Glomerular visceral epithelial cell (primary cell): Measurements from ENCODE around the gene TMEM108.
"Not testable (repeated sequence)": the region's sequence is repeated elsewhere in the genome, so short reads cannot be mapped to it uniquely, and the experiment has no call there.

ENCODE experiments used
- DNase-seq: peaks from one replicate; pipeline ENCODE4 v3.0.0-alpha.2; 2016; ENCODE audit errors: extremely low spot score

TMEM108 gene

GRCh38 chr3:133038089-133038730 lies at the start of gene TMEM108:
TSS of gene TMEM108 (plus strand) at chr3:133038391.
- DNase-seq = no peak

DNA sequence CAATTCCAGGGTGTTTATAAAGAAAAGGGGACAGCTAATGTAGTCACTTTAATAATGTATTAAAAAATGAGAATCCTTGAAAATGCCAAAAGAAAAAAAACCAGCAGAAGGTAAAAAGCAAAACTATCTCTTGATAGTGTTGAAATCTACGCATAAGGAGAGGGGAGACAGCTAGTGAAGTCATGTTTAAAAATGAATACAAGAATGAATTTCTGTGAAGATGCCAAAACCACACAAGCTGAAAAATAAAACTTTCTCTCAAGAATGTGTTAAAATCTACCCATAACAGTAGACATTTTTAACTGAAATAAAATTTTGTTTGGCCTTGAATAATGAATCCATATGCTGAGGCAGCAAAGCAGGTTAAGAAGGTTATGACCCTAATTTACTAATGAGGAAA lies 42.2 kb upstream of the TMEM108 start:
- DNase-seq = no peak

DNA sequence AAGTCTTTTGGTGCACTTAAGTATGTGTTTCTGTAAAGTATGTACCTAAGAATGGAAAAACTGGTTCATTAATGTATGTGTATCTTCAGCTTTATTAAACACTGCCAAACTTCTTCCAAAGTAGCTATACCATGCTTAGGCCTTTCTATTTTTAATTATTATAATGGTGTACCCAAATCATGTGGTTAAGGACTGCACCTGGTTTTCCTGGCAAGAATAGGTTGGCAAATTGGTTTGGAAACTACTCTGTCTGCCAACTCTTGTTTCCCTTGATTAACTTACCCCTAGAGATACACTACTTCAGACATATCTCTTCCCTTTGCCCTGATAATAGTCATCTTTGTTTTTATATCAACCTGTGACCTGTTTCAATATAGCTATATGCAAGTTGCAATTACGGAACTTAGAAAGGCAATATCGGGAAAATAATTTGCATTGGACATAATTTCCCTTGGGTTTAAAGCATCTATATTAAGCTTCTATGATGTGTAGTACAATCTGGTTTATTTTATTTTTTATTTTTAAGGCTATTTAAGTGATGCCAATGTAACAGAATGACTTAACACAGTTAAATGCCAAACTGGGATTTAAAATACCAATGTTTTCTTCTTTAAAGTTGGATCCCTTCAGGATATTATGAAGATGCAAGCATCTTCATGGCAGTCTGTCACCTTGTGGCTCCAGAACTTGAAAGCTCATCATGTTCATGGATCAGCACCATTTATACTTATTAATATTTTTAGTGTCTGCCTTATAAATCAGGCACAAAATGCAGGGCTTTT lies 40.6 kb upstream of the TMEM108 start:
- no peak for DNase-seq

DNA sequence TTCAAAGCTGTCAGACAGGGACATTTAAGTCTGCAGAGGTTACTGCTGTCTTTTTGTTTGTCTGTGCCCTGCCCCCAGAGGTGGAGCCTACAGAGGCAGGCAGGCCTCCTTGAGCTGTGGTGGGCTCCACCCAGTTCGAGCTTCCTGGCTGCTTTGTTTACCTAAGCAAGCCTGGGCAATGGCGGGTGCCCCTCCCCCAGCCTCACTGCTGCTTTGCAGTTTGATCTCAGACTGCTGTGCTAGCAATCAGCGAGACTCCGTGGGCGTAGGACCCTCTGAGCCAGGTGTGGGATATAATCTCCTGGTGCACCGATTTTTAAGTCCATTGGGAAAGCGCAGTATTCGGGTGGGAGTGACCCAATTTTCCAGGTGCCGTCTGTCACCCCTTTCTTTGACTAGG lies 33.2 kb upstream of the TMEM108 start:
- DNase-seq = not testable (repeated sequence)

- DNase-seq = no peak
These were observed 30.6 kb upstream of the TMEM108 start for GRCh38 chr3:133007601-133008000.

GRCh38 chr3:133014325-133014724 lies 23.9 kb upstream of the TMEM108 start:
- DNase-seq = no peak

- DNase-seq = not testable (repeated sequence)
These were observed 22.6 kb upstream of the TMEM108 start for GRCh38 chr3:133015573-133015972.

- no peak for DNase-seq
These were observed 21.3 kb upstream of the TMEM108 start for GRCh38 chr3:133016838-133017309.

GRCh38 chr3:133018921-133019320 lies 19.3 kb upstream of the TMEM108 start:
- no peak for DNase-seq

DNA sequence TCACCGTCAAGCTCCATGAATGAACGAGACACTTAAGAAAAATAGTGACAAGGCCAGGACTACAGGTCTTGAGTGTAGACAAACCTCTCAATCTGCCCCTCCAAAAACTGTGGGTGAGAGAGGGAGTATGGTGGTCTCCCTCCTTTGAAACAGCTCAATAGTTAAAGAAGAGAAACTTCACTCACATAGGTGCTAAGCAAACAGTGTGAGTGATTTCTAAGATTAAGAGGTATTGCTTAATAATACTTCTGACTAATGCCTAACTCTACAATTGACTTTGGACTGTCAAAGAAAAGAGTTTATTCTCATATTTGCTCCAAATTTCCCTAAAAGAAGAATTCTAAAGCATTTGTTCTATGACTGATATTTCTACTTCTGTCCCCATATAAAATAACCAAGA lies 17.0 kb upstream of the TMEM108 start:
- DNase-seq = no peak

- no peak for DNase-seq
These were observed 14.8 kb upstream of the TMEM108 start for GRCh38 chr3:133023362-133023761.

DNA sequence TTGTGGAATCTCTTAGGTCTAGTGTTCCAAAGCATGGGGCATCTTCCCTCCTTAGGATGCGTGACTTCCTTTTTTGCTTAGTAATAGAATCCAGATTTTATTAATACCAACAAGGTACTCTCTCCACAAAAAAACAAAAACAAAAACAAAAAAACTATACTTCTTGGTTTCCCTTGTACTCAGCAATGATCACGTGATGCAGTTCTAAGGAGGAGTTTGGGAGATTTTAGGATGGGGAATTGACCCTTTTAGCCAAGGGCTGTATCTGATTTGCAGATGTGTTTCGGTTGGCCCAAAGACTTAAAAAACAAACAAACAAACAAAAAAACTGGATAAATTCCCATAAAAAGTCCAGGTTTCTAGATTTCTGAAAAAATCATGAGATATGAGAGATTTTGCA lies 12.6 kb upstream of the TMEM108 start:
- DNase-seq = no peak

DNA sequence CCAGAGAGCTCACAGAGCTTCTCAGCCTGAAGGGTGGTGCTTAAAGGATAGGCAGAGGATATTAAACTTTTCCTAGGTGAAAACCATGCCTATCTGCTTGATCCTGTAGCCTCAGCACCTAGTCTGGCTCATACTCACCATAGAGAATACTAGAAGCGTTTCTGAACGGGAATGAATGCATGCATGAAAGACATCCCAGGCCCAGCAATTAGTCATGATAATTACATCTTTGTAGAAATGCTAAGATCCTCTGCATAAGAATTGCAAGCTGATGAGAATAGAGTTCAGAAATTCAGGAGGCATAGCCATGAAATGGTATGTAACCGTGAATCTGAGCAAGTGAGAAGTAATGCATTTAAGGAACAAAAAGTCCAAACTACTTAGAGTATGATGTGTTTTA lies 5.9 kb upstream of the TMEM108 start:
- DNase-seq = no peak

- DNase-seq = no peak
These were observed 755 bp upstream of the TMEM108 start for GRCh38 chr3:133037436-133037835.

GRCh38 chr3:133038731-133039375 lies 662 bp downstream of the TMEM108 start:
- DNase-seq = no peak

DNA sequence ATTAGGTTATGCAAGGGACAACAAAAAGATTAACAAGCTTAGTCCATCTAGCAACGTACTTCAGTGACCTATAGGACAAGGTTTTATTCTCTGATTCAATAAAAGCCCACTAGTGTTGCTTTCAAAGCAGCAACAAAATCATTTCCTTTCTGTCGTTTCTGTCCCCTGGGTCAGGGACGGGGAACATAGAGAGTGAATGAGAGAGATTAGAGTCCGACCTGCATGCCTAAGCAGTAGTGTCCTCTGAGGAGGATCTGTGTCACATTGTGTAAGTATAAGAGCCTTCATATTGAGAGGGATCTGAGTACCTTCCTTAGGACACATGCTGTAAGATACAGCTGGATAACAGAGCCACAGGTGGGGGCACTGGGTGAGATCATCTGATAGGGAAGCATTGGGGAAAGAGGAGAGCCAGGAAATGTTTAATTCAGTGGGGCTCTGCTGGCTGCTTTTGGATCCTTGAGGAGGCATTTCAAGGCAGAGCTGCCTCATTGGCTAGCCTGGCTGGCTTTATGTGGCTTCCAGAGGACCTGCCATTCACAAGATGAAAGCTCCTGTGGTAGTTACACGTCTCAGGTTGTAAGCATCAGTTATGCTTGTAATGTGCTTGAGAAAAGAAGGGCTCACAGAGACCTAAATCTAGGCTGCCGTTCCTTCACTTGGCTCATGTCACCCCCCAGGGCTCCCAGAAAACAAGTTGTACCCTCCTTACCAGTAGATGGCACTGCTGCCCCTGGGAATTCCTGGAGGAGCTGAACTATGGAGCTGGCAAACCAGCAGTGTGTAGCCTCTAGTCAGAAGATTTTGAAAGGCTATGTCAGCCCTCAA lies 2.7 kb downstream of the TMEM108 start:
- DNase-seq = peak; percentile 62

DNA sequence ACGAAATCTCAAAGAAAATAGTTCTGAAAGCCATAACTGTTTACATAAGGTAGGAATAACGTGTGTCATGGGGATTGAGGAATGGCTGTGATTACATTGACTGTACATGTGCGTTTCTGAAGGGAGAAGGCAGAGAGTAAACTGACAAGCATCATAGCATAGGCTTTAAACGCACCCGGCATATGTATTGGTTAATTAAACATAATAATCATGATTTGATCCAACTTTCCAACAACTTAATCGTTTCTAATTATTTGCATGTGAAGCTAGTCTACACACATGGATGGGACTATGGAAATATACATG lies 3.3 kb downstream of the TMEM108 start:
- no peak for DNase-seq

DNA sequence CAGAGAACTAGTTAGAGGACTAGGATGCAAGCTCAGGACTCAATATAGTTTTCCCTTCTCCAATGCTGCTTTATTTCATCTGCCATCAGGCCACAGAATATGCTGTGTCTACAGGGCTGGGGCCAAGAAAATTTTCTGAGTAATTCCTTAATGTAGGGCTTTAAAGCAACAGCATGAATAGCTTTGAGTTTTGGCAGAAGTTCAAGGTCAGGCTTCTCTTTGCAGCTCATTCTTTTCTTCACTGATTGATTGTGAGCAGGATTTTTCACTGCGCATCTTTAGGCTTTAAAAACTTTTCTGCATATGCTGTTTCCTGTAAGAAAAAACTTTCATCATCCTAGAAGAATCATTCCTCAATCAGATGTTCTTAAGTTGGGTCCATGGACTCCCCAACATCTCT lies 4.6 kb downstream of the TMEM108 start:
- DNase-seq = no peak

DNA sequence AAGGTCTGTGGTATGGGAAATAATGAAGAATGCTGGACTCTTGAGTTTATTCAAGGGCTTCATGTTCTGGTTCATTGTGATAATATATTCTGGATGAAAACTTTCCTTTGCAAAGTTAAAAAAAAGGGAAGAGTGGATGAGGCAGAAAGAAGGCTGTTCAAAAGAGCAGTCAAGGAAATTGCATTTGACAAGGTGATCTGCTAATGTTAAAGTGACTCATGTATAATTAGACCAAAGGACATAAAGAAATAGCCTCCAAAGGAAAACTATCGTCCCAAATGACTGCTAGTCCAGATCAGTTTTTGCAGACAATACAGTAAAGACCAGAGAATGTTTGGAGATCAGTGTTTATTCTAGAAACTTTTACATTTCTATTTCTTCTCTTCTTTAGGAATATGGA lies 9.8 kb downstream of the TMEM108 start:
- no peak for DNase-seq

GRCh38 chr3:133049491-133049890 lies 11.3 kb downstream of the TMEM108 start:
- DNase-seq = no peak

- DNase-seq = no peak
These were observed 12.7 kb downstream of the TMEM108 start for GRCh38 chr3:133050891-133051290.

DNA sequence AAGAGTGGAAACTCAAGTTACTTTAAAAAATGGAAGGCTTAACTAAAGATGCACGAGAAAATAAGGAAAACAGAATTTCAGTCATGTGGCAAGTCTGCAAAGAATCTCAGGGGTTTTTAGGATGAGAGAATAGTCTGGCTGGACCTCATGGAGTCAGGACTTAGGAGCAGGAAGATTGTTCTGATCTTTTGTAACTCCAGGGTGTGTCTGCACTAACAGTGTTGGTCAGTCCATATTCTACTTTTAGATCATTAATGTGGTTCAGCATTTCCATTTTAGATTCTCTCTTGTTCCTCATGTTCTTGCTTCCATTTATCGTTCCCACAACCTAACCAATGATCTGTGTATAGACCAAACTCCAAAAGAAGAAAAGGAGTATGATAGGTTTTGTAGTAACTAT lies 15.3 kb downstream of the TMEM108 start:
- DNase-seq = no peak
